Choroid plexus epithelial cell (primary cell): Measurements from ENCODE around the gene RHEB.

Experiments used
- DNase-seq: peaks from one replicate; pipeline ENCODE4 v3.0.0-alpha.2; 2010; ENCODE audit warnings: low read depth
- H3K4me3 ChIP-seq: 2 replicates; pipeline ENCODE4 v1.5.1; 2011; ENCODE audit warnings: low read depth, mild to moderate bottlenecking, control low read depth, low read length, moderate library complexity
- CTCF ChIP-seq: conservative IDR thresholded peaks from 2 replicates; pipeline ENCODE4 v1.5.1; 2011; ENCODE audit warnings: low read depth, mild to moderate bottlenecking, control low read depth, inconsistent platforms, low read length, moderate library complexity

RHEB gene

GRCh38 chr7:151519765-151520418 is at the start of gene RHEB:
Gene RHEB (minus strand): TSS chr7:151519895. CDS start chr7:151519511, 384 bp downstream.
- no peak for TF ChIP-seq CTCF
- peak within 1 kb of the TSS; percentile 72 for H3K4me3 ChIP-seq
- DNase-seq = peak; percentile 100

GRCh38 chr7:151566897-151567320 is 47.2 kb upstream of the RHEB start:
- TF ChIP-seq CTCF = no peak
- peak; percentile 82 for DNase-seq
- no peak overlapping the region for H3K4me3 ChIP-seq

DNA sequence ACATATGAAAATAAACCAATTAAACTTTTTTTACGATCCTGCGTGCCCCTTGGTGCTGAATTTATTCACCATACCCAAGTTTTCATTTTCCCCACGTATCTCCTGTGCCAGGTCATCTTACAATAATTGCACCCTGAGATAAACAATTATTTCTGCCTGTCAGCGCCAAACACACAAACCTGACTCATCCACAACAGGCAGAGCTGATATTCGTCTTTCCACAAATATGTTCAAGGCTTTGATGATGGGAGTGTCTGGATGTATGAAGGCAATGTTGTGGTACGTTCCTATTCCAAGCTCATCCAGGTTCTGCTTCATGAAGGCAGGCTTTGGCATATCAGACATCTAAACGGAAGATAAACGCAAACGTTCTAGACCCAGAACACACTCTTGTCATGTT is 45.8 kb upstream of the RHEB start:
- H3K4me3 ChIP-seq = no peak overlapping the region
- no peak for TF ChIP-seq CTCF
- DNase-seq = peak; percentile 63

GRCh38 chr7:151560243-151560642 is 40.5 kb upstream of the RHEB start:
- TF ChIP-seq CTCF = no peak
- no peak overlapping the region for H3K4me3 ChIP-seq
- DNase-seq = no peak

DNA sequence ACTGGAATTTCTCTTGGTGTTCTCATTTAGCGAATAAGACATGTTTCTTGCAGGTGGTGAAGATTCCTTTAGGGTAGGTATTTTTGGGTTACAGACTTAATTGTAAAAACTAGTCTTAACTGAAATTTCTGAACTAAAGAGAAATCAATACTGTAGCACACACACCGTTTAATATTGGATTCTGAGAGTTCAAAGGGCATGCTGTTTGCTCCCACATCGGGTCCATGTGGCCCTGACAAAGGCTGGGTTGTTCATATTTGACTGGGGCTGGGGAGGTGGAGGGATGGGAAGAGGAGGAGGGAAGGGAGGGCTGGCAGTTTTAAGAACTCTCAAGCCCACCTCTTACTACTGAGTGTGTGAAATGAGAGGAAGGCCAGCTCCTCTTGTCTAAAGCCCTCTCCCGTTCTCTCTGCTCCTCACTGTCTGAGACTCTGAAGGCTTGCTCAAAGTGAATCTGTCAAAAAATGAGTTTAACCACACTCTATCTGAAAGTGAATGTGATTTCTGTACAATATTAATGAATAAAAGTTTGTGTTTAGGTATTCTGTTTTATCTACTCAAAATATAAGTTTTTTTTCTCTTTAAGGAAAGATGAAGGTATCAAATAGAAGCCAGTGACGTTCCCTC is 40.0 kb upstream of the RHEB start:
- no peak for DNase-seq

GRCh38 chr7:151558575-151558974 is 38.9 kb upstream of the RHEB start:
- no peak for TF ChIP-seq CTCF
- no peak overlapping the region for H3K4me3 ChIP-seq
- DNase-seq = peak; percentile 74

More for the DNA sequence above, 40.0 kb upstream of the RHEB start:
- TF ChIP-seq CTCF = no peak
- no peak overlapping the region for H3K4me3 ChIP-seq

GRCh38 chr7:151556592-151556991 is 36.9 kb upstream of the RHEB start:
- DNase-seq = no peak
- no peak overlapping the region for H3K4me3 ChIP-seq
- no peak for TF ChIP-seq CTCF
